IPS-18a (cell line): Measurements from ENCODE around the gene MS4A5.
"Not testable (repeated sequence)": the region's sequence is repeated elsewhere in the genome, so short reads cannot be mapped to it uniquely, and the experiment has no call there.

Experiments used
- H3K27ac ChIP-seq: one replicate; pipeline ENCODE4 v1.5.1; 2013; ENCODE audit warnings: low read length
- H3K27me3 ChIP-seq: one replicate; pipeline ENCODE4 v1.6.1; 2013; ENCODE audit warnings: mild to moderate bottlenecking, low read length; ENCODE audit not compliant: control insufficient read depth, insufficient read depth
- H3K36me3 ChIP-seq: one replicate; pipeline ENCODE4 v1.6.1; 2013; ENCODE audit warnings: low read depth, low read length; ENCODE audit not compliant: control insufficient read depth
- H3K4me1 ChIP-seq: one replicate; pipeline ENCODE4 v1.6.1; 2013; ENCODE audit warnings: low read depth, low read length; ENCODE audit not compliant: control insufficient read depth
- H3K4me3 ChIP-seq: one replicate; pipeline ENCODE4 v1.5.1; 2013; ENCODE audit warnings: low read length
- H3K9ac ChIP-seq: one replicate; pipeline ENCODE4 v1.6.1; 2013; ENCODE audit warnings: mild to moderate bottlenecking, low read length, moderate library complexity
- H3K9me3 ChIP-seq: one replicate; pipeline ENCODE4 v1.6.1; 2013; ENCODE audit warnings: low read depth, low read length; ENCODE audit not compliant: control insufficient read depth

Gene MS4A5

GRCh38 chr11:60431251-60431650, 1.9 kb downstream of the MS4A5 start:
- H3K27ac ChIP-seq, result no peak overlapping the region
- H3K4me3 ChIP-seq, result no peak overlapping the region
- H3K4me1 ChIP-seq, result peaks cover 3% of the 10 kb centered on the region
- no peaks in the 10 kb centered on the region for H3K9me3 ChIP-seq
- H3K36me3 ChIP-seq, result no peaks in the 10 kb centered on the region
- H3K27me3 ChIP-seq, result no peaks in the 10 kb centered on the region
- H3K9ac ChIP-seq, result no peak overlapping the region

GRCh38 chr11:60433401-60433800, 4.0 kb downstream of the MS4A5 start:
- Histone ChIP-seq H3K9me3 (no peaks in the 10 kb centered on the region), H3K4me1 (peaks cover 3% of the 10 kb centered on the region), H3K9ac (no peak overlapping the region), H3K4me3 (no peak overlapping the region), H3K27ac (no peak overlapping the region), H3K36me3 (no peaks in the 10 kb centered on the region), H3K27me3 (no peaks in the 10 kb centered on the region)

GRCh38 chr11:60447070-60447469, 17.7 kb downstream of the MS4A5 start:
- no peaks in the 10 kb centered on the region for H3K9me3 ChIP-seq
- H3K9ac ChIP-seq, result no peak overlapping the region
- H3K36me3 ChIP-seq, result no peaks in the 10 kb centered on the region
- H3K27me3 ChIP-seq, result no peaks in the 10 kb centered on the region
- no peaks in the 10 kb centered on the region for H3K4me1 ChIP-seq
- no peak overlapping the region for H3K27ac ChIP-seq
- H3K4me3 ChIP-seq, result no peak overlapping the region

- no peak overlapping the region for H3K27ac ChIP-seq
- no peaks in the 10 kb centered on the region for H3K27me3 ChIP-seq
- H3K4me3 ChIP-seq, result no peak overlapping the region
- no peaks in the 10 kb centered on the region for H3K36me3 ChIP-seq
- no peak overlapping the region for H3K9ac ChIP-seq
- no peaks in the 10 kb centered on the region for H3K9me3 ChIP-seq
- no peaks in the 10 kb centered on the region for H3K4me1 ChIP-seq
Observed at GRCh38 chr11:60447846-60448245, 18.5 kb downstream of the MS4A5 start.

- H3K4me3 ChIP-seq, H3K9me3 ChIP-seq, H3K9ac ChIP-seq, H3K4me1 ChIP-seq, H3K36me3 ChIP-seq, H3K27ac ChIP-seq, H3K27me3 ChIP-seq: not testable (repeated sequence)
Observed at GRCh38 chr11:60451185-60451584, 21.8 kb downstream of the MS4A5 start.

GRCh38 chr11:60454212-60454611, 24.8 kb downstream of the MS4A5 start:
- Histone ChIP-seq H3K9ac (no peak overlapping the region), H3K4me3 (no peak overlapping the region), H3K9me3 (no peaks in the 10 kb centered on the region), H3K27ac (no peak overlapping the region), H3K27me3 (no peaks in the 10 kb centered on the region), H3K4me1 (no peaks in the 10 kb centered on the region), H3K36me3 (no peaks in the 10 kb centered on the region)

GRCh38 chr11:60455531-60456042, 26.2 kb downstream of the MS4A5 start, which contains the start of gene MS4A1:
TSS of gene MS4A1 (plus strand) at chr11:60455847. CDS start at chr11:60462375, 6,528 bp downstream.
- no peaks in the 10 kb centered on the region for H3K9me3 ChIP-seq
- H3K4me1 ChIP-seq, result no peaks in the 10 kb centered on the region
- H3K4me3 ChIP-seq, result no peak within 1 kb of the TSS
- H3K27ac ChIP-seq, result no peak within 1 kb of the TSS
- no peaks in the 10 kb centered on the region for H3K36me3 ChIP-seq
- no peak within 1 kb of the TSS for H3K9ac ChIP-seq
- H3K27me3 ChIP-seq, result no peaks in the 10 kb centered on the region

- no peak overlapping the region for H3K9ac ChIP-seq
- H3K4me3 ChIP-seq, result no peak overlapping the region
- no peaks in the 10 kb centered on the region for H3K9me3 ChIP-seq
- H3K4me1 ChIP-seq, result no peaks in the 10 kb centered on the region
- H3K27me3 ChIP-seq, result no peaks in the 10 kb centered on the region
- H3K27ac ChIP-seq, result no peak overlapping the region
- no peaks in the 10 kb centered on the region for H3K36me3 ChIP-seq
Observed at GRCh38 chr11:60457576-60457975, 28.2 kb downstream of the MS4A5 start.

- H3K36me3 ChIP-seq, result no peaks in the 10 kb centered on the region
- H3K27ac ChIP-seq, result no peak overlapping the region
Observed at GRCh38 chr11:60459345-60459744, 30.0 kb downstream of the MS4A5 start.

GRCh38 chr11:60468829-60469228, 39.5 kb downstream of the MS4A5 start:
- Histone ChIP-seq H3K4me3 (no peak overlapping the region), H3K36me3 (no peaks in the 10 kb centered on the region), H3K9me3 (no peaks in the 10 kb centered on the region), H3K9ac (no peak overlapping the region), H3K4me1 (no peaks in the 10 kb centered on the region), H3K27ac (no peak overlapping the region), H3K27me3 (no peaks in the 10 kb centered on the region)

More at GRCh38 chr11:60459345-60459744, 30.0 kb downstream of the MS4A5 start:
- Histone ChIP-seq H3K4me1 (no peaks in the 10 kb centered on the region), H3K4me3 (no peak overlapping the region), H3K9me3 (no peaks in the 10 kb centered on the region), H3K9ac (no peak overlapping the region), H3K27me3 (no peaks in the 10 kb centered on the region)

GRCh38 chr11:60469723-60470122, 40.4 kb downstream of the MS4A5 start:
- H3K4me3 ChIP-seq, result no peak overlapping the region
- no peaks in the 10 kb centered on the region for H3K4me1 ChIP-seq
- no peaks in the 10 kb centered on the region for H3K36me3 ChIP-seq
- no peaks in the 10 kb centered on the region for H3K9me3 ChIP-seq
- H3K27me3 ChIP-seq, result no peaks in the 10 kb centered on the region
- H3K9ac ChIP-seq, result no peak overlapping the region
- no peak overlapping the region for H3K27ac ChIP-seq

GRCh38 chr11:60477035-60477445, 47.7 kb downstream of the MS4A5 start:
- H3K9me3 ChIP-seq, result no peaks in the 10 kb centered on the region
- H3K27ac ChIP-seq, result no peak overlapping the region
- no peaks in the 10 kb centered on the region for H3K36me3 ChIP-seq
- no peak overlapping the region for H3K4me3 ChIP-seq
- H3K4me1 ChIP-seq, result no peaks in the 10 kb centered on the region
- H3K27me3 ChIP-seq, result no peaks in the 10 kb centered on the region
- H3K9ac ChIP-seq, result no peak overlapping the region
